SK-N-SH (cell line): Measurements from ENCODE around the gene SENP1. TPM values are rescaled to one million over a fixed set of nuclear protein-coding genes. Genes with fewer than 3 reads are reported as not detected.

Source experiments
- CTCF ChIA-PET: fragments of 300-600, 350-600 bp; formaldehyde crosslinking; extraction: SDS; loops from one replicate; lab custom pipeline; 2021; lab: Yijun Ruan, JAX
- POLR2A ChIA-PET: fragments of 350-600 bp; sonication (Branson Sonifier 250); formaldehyde crosslinking; extraction: SDS; loops from one replicate; lab custom pipeline; 2020; ENCODE audit warnings: antibody characterized with exemption, inconsistent platforms; lab: Yijun Ruan, JAX
- DNase-seq: peaks from one replicate; pipeline ENCODE4 v3.0.0; 2012
- H2AFZ ChIP-seq: fragments of 200-600 bp; sonication (generic); 2 replicates; pipeline ENCODE4 v1.8.1; 2016; ENCODE audit warnings: antibody characterized with exemption, mild to moderate bottlenecking, low read depth
- H3F3A ChIP-seq: fragments of 200-600 bp; sonication (generic); replicated peaks from 2 replicates; pipeline ENCODE3; 2016; ENCODE audit warnings: antibody characterized with exemption, mild to moderate bottlenecking; ENCODE audit not compliant: insufficient read depth
- H3K27ac ChIP-seq, 2 experiments: fragments of 200-500 bp in 1 of 2; fragments of 200-600 bp in 1 of 2; sonication (Bioruptor generic) in 1 of 2; sonication (generic), shearing (Covaris generic) in 1 of 2; 2 replicates each; pipeline versions ENCODE4 v1.5.1 to v1.6.1; 2014 to 2016; ENCODE audit warnings: low read depth in 2 of 2, inconsistent platforms in 1 of 2, low read length in 1 of 2, mild to moderate bottlenecking in 1 of 2, mixed read lengths in 1 of 2
- H3K27me3 ChIP-seq: fragments of 200-600 bp; sonication (generic), shearing (Covaris generic); 2 replicates; pipeline ENCODE4 v1.6.1; 2016; ENCODE audit warnings: mixed run types; ENCODE audit not compliant: insufficient read depth
- H3K36me3 ChIP-seq, 2 experiments: fragments of 200-500 bp in 1 of 2; fragments of 200-600 bp in 1 of 2; sonication (Bioruptor generic) in 1 of 2; sonication (generic) in 1 of 2; replicated peaks in 1 of 2; 2 replicates each; pipeline versions ENCODE3 to v1.5.1; 2014 to 2016; ENCODE audit warnings: low read length in 1 of 2, mild to moderate bottlenecking in 1 of 2; ENCODE audit not compliant: insufficient read depth in 2 of 2, control insufficient read depth in 1 of 2
- H3K4me1 ChIP-seq, 2 experiments: fragments of 200-500 bp in 1 of 2; fragments of 200-600 bp in 1 of 2; sonication (Bioruptor generic) in 1 of 2; sonication (generic), shearing (Covaris generic) in 1 of 2; 2 replicates each; pipeline versions ENCODE4 v1.5.1 to v1.6.1; 2014 to 2016; ENCODE audit warnings: low read depth in 1 of 2, low read length in 1 of 2, mixed run types in 1 of 2; ENCODE audit not compliant: insufficient read depth in 2 of 2, control insufficient read depth in 1 of 2
- H3K4me2 ChIP-seq: fragments of 200-600 bp; sonication (generic), shearing (Covaris generic); 2 replicates; pipeline ENCODE4 v1.6.1; 2017; ENCODE audit warnings: mixed run types
- H3K4me3 ChIP-seq, 2 experiments: fragments of 200-500 bp in 1 of 2; fragments of 200-600 bp in 1 of 2; sonication (Bioruptor generic) in 1 of 2; sonication (generic), shearing (Covaris generic) in 1 of 2; 2 replicates each; pipeline versions ENCODE4 v1.5.1 to v1.8.1; 2014 to 2016; ENCODE audit warnings: low read depth in 2 of 2, inconsistent platforms in 1 of 2, low read length in 1 of 2, mild to moderate bottlenecking in 1 of 2, mixed read lengths in 1 of 2, moderate library complexity in 1 of 2
- H3K79me2 ChIP-seq: fragments of 200-600 bp; sonication (generic); 2 replicates; pipeline ENCODE4 v1.8.1; 2017; ENCODE audit warnings: mild to moderate bottlenecking; ENCODE audit not compliant: insufficient read depth
- H3K9ac ChIP-seq: fragments of 200-600 bp; sonication (generic); 2 replicates; pipeline ENCODE4 v1.6.1; 2017; ENCODE audit warnings: mixed run types
- H3K9me2 ChIP-seq: fragments of 200-600 bp; sonication (generic); 2 replicates; pipeline ENCODE4 v1.6.1; 2017; ENCODE audit warnings: mixed run types
- H3K9me3 ChIP-seq: fragments of 200-600 bp; sonication (generic); 2 replicates; pipeline ENCODE4 v1.6.1; 2017; ENCODE audit warnings: mixed run types, mild to moderate bottlenecking, moderate library complexity
- H4K20me1 ChIP-seq: fragments of 200-600 bp; sonication (generic); 2 replicates; pipeline ENCODE4 v1.6.1; 2017; ENCODE audit warnings: mild to moderate bottlenecking, mixed run types; ENCODE audit not compliant: insufficient read depth
- GABPA ChIP-seq: IDR thresholded peaks from 2 replicates; pipeline ENCODE4 v1.4.0; 2012; ENCODE audit warnings: low read depth, mild to moderate bottlenecking
- GATA2 ChIP-seq: sonication (generic); formaldehyde crosslinking; IDR thresholded peaks from 2 replicates; pipeline ENCODE4 v1.5.0; 2020; ENCODE audit warnings: mild to moderate bottlenecking, missing genetic modification reagents
- NRF1 ChIP-seq: IDR thresholded peaks from 2 replicates; pipeline ENCODE4 v1.6.1; 2012; ENCODE audit warnings: low read depth, mild to moderate bottlenecking, low read length
- POLR2AphosphoS5 ChIP-seq: IDR thresholded peaks from 2 replicates; pipeline ENCODE4 v1.6.1; 2012; ENCODE audit warnings: low read depth, low read length
- RAD21 ChIP-seq: IDR thresholded peaks from 2 replicates; pipeline ENCODE4 v1.6.1; 2012; ENCODE audit warnings: mild to moderate bottlenecking, low read length
- RCOR1 ChIP-seq: fragments of 150-350 bp; IDR thresholded peaks from 2 replicates; pipeline ENCODE4 v1.6.1; 2017; ENCODE audit warnings: antibody characterized with exemption, low read length
- TEAD4 ChIP-seq: IDR thresholded peaks from 2 replicates; pipeline ENCODE4 v1.4.0; 2012; ENCODE audit warnings: mild to moderate bottlenecking, borderline replicate concordance; ENCODE audit not compliant: insufficient read depth
- YY1 ChIP-seq: IDR thresholded peaks from 2 replicates; pipeline ENCODE4 v1.4.0; 2012; ENCODE audit warnings: low read depth, mild to moderate bottlenecking
- whole genome bisulfite sequencing: methylation state at CpG from one replicate; pipeline ENCODE4 v1.1.6; 2017; ENCODE audit warnings: low lambda C conversion rate; 5-methylcytosine and 5-hydroxymethylcytosine counted together
- polyA plus RNA-seq, 3 experiments: library from polyadenylated mRNA; depleted of rRNA; stranded (reverse); fragments of >200 nt; gene quantifications; 2 replicates each; pipeline ENCODE4 v1.2.3, GENCODE V29; 2012
- TF ChIP-seq, protein P1 (sequence below): fragments of 150-350 bp; IDR thresholded peaks from 2 replicates; pipeline ENCODE4 v1.6.1; 2017; ENCODE audit warnings: antibody characterized with exemption, low read length, low read depth, borderline replicate concordance
- TF ChIP-seq, protein P2 (sequence below): IDR thresholded peaks from 2 replicates; pipeline ENCODE4 v1.4.0; 2012; ENCODE audit warnings: low read depth, borderline replicate concordance
- TF ChIP-seq, protein P3 (sequence below): IDR thresholded peaks from 2 replicates; pipeline ENCODE4 v1.4.0; 2012; ENCODE audit warnings: low read depth, borderline replicate concordance
- TF ChIP-seq, protein P4 (sequence below): IDR thresholded peaks from 2 replicates; pipeline ENCODE4; 2012

The SENP1 gene
- polyA plus RNA-seq, 1 of the 3 experiments (the other 2 are of a cell fraction) = 5.6 TPM

DNA sequence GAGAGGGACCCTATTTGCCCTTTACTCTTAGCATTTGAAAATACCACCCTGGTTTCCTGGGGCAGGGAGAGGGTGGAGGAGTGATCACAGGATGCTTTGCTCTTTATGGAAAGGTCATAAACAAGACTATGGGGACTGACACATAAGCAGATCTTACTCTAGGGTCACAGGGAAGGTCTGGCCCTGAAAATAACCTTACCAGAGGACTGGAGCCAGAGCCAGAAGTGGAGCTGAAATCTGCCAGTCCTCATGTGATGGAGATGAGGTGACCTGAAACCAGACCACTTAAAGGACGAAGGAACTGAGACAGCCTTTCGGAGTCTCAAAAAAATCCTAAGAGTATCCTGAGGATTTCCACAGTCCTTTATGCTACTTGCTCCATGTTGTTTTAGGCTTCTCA, 25.6 kb upstream of the SENP1 start (continued):
- TF ChIP-seq, protein P1, sequence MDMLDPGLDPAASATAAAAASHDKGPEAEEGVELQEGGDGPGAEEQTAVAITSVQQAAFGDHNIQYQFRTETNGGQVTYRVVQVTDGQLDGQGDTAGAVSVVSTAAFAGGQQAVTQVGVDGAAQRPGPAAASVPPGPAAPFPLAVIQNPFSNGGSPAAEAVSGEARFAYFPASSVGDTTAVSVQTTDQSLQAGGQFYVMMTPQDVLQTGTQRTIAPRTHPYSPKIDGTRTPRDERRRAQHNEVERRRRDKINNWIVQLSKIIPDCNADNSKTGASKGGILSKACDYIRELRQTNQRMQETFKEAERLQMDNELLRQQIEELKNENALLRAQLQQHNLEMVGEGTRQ = no peak

DNA sequence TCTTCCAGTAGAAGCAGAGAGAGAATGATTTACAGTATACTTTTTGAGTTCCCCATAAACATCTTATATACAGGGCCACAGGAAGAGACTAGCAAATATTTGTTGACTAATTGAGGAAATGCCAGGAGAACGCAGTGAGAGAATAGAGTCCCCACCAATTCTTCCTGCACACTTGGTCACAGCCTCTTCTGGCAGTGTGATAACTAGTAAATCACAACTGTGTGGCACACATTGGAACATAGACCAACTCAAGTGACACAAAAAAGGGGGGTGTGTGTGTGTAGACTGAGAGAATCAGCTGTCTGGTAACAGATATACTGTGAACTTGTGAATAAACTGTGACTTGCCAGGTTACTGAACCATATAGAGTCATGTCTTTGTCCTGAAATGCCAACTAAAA, 23.5 kb upstream of the SENP1 start:
- POLR2A ChIA-PET = no interaction called here
- CTCF ChIA-PET = interaction anchor here (0.7 to 1.1 kb wide), 2 partner anchors 13 to 48 kb away, joined by 3 read pairs; no protein-coding TSS in a partner anchor
- DNase-seq = no peak
- Histone ChIP-seq H3K4me2 (no peak overlapping the region), H3K4me3 (no peak overlapping the region), H3K4me1 (no peaks in the 10 kb centered on the region), H3K27me3 (no peaks in the 10 kb centered on the region), H3K9me2 (no peaks in the 10 kb centered on the region), H2AFZ (no peak overlapping the region), H3K9me3 (no peaks in the 10 kb centered on the region), H3K36me3 (peaks cover 44 to 90% of the 10 kb centered on the region in 2 experiments), H3K27ac (no peak overlapping the region), H3F3A (no peaks in the 10 kb centered on the region), H4K20me1 (no peaks in the 10 kb centered on the region), H3K9ac (no peak overlapping the region), H3K79me2 (no peaks in the 10 kb centered on the region)
- TF ChIP-seq TEAD4 (no peak), RCOR1 (no peak), NRF1 (no peak), POLR2AphosphoS5 (no peak), GATA2 (CRISPR knock-in tag) (no peak), GABPA (no peak)
- TF ChIP-seq, protein P2, sequence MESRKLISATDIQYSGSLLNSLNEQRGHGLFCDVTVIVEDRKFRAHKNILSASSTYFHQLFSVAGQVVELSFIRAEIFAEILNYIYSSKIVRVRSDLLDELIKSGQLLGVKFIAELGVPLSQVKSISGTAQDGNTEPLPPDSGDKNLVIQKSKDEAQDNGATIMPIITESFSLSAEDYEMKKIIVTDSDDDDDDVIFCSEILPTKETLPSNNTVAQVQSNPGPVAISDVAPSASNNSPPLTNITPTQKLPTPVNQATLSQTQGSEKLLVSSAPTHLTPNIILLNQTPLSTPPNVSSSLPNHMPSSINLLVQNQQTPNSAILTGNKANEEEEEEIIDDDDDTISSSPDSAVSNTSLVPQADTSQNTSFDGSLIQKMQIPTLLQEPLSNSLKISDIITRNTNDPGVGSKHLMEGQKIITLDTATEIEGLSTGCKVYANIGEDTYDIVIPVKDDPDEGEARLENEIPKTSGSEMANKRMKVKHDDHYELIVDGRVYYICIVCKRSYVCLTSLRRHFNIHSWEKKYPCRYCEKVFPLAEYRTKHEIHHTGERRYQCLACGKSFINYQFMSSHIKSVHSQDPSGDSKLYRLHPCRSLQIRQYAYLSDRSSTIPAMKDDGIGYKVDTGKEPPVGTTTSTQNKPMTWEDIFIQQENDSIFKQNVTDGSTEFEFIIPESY = no peak
- TF ChIP-seq, protein P3, sequence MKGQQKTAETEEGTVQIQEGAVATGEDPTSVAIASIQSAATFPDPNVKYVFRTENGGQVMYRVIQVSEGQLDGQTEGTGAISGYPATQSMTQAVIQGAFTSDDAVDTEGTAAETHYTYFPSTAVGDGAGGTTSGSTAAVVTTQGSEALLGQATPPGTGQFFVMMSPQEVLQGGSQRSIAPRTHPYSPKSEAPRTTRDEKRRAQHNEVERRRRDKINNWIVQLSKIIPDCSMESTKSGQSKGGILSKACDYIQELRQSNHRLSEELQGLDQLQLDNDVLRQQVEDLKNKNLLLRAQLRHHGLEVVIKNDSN = no peak
- 93% methylated on average over 1 of the region's 1 CpG for WGBS

DNA sequence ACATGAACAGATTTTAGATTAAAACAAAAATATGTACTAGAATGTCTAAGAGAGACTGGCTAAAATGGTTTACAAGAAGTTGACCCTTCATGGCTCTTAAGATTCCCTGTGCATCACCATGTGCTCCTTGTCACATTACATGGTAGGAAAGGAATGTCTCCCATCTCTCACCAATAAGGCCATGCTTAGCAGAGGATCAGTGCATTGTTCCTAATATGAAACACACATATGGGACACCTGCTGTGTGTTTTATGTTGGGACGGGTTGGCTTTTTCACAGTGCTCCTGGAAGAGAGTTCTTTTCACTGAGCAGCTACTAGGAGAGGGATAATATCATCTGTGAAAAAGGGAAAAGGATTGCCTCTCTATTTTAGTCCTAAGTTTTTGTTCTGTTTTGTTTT, 22.9 kb upstream of the SENP1 start:
- TF ChIP-seq YY1 = no peak
- TF ChIP-seq, protein P4, sequence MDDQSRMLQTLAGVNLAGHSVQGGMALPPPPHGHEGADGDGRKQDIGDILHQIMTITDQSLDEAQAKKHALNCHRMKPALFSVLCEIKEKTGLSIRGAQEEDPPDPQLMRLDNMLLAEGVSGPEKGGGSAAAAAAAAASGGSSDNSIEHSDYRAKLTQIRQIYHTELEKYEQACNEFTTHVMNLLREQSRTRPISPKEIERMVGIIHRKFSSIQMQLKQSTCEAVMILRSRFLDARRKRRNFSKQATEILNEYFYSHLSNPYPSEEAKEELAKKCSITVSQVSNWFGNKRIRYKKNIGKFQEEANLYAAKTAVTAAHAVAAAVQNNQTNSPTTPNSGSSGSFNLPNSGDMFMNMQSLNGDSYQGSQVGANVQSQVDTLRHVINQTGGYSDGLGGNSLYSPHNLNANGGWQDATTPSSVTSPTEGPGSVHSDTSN = no peak
- no peak for TF ChIP-seq RAD21
- no peak for TF ChIP-seq GATA2 (CRISPR knock-in tag)
- Histone ChIP-seq H4K20me1 (no peaks in the 10 kb centered on the region), H3K9ac (no peak overlapping the region), H3F3A (no peaks in the 10 kb centered on the region), H3K4me2 (no peak overlapping the region), H3K9me3 (no peaks in the 10 kb centered on the region), H2AFZ (no peak overlapping the region), H3K9me2 (no peaks in the 10 kb centered on the region), H3K4me1 (no peaks in the 10 kb centered on the region), H3K27me3 (no peaks in the 10 kb centered on the region), H3K79me2 (no peaks in the 10 kb centered on the region), H3K27ac (no peak overlapping the region), H3K4me3 (no peak overlapping the region), H3K36me3 (peaks cover 44 to 90% of the 10 kb centered on the region in 2 experiments)
- ChIA-PET CTCF (interaction anchor here (1.0 kb wide), 1 partner anchor 28 kb away, joined by 3 read pairs; the partner anchor contains the start of gene ASB8), POLR2A (no interaction called here)
- DNase-seq = no peak
- 93% methylated on average over 1 of the region's 1 CpG for WGBS
